Gastrocnemius medialis (tissue), 4 donors: ENCODE measurements around the gene RBBP9. TPM values are rescaled to one million over a fixed set of nuclear protein-coding genes. Genes with fewer than 3 reads are reported as not detected.
"Not testable (repeated sequence)": the region's sequence is repeated elsewhere in the genome, so short reads cannot be mapped to it uniquely, and the experiment has no call there.

ENCODE experiments used
- ATAC-seq, 2 donors: fragments of 150-250 bp; one replicate each; pipeline ENCODE4 v1.9.1; 2016
- DNase-seq, 2 donors: peaks; one replicate each; pipeline ENCODE4 v3.0.0-alpha.2; 2019
- H3K27ac ChIP-seq, 4 donors: fragments of 200-600 bp; sonication (generic); 1 replicate in 1 of 4; 2 replicates in 3 of 4; pipeline ENCODE4 v1.5.1; 2016 to 2018; ENCODE audit warnings: mild to moderate bottlenecking in 2 of 4, moderate library complexity in 1 of 4
- H3K27me3 ChIP-seq, 3 donors: fragments of 200-600 bp; sonication (generic) in 2 of 3; 1 replicate in 1 of 3; 2 replicates in 2 of 3; pipeline versions ENCODE4 v1.5.1 to v1.6.0; 2016 to 2019; ENCODE audit warnings: mild to moderate bottlenecking in 1 of 3, moderate library complexity in 1 of 3
- H3K36me3 ChIP-seq, 2 donors: fragments of 200-600 bp; sonication (generic) in 1 of 2; one replicate each; pipeline ENCODE4 v1.5.1; 2017 to 2018
- H3K4me1 ChIP-seq, 2 donors: fragments of 200-600 bp; sonication (generic) in 1 of 2; one replicate each; pipeline ENCODE4 v1.5.1; 2016 to 2017; ENCODE audit warnings: mild to moderate bottlenecking in 2 of 2
- H3K4me3 ChIP-seq, 4 donors: fragments of 200-600 bp; sonication (generic) in 3 of 4; 1 replicate in 1 of 4; 2 replicates in 3 of 4; pipeline ENCODE4 v1.5.1; 2016 to 2019; ENCODE audit warnings: mild to moderate bottlenecking in 2 of 4
- H3K9me3 ChIP-seq, 3 donors: fragments of 200-600 bp; sonication (generic) in 2 of 3; 1 replicate in 1 of 3; 2 replicates in 2 of 3; pipeline ENCODE4 v1.5.1; 2016 to 2019
- CTCF ChIP-seq, 5 experiments: fragments of 450-650 bp in 3 of 5; fragments of 200-600 bp in 2 of 5; sonication (generic) in 2 of 5; IDR thresholded peaks in 4 of 5; conservative IDR thresholded peaks in 1 of 5; 1 replicate in 4 of 5; 2 replicates in 1 of 5; pipeline ENCODE4 v1.5.1; 2016 to 2019; ENCODE audit warnings: antibody characterized with exemption in 5 of 5, mild to moderate bottlenecking in 3 of 5, moderate library complexity in 3 of 5
- POLR2A ChIP-seq, 2 donors: fragments of 450-650 bp; IDR thresholded peaks; one replicate each; pipeline ENCODE4 v1.6.1; 2017; ENCODE audit warnings: antibody characterized with exemption in 2 of 2, mild to moderate bottlenecking in 2 of 2, moderate library complexity in 2 of 2
- in situ Hi-C, 4 donors: fragments of 200-750 bp; cut with MboI; loops; one replicate each; pipeline versions ENCODE4 v1.15.0 to v1.8.0; 2017; ENCODE audit warnings: low sequenced_read_pairs in 4 of 4
- intact Hi-C: fragments of 100-400 bp; cut with DNase I; formaldehyde crosslinking; loops from one replicate; pipeline ENCODE4 v1.15.1; 2023; ENCODE audit warnings: low total_unique reads
- total RNA-seq, 4 donors: library from RNA; depleted of rRNA; stranded (reverse); fragments of >200 nt; gene quantifications; one replicate each; pipeline versions ENCODE4 v1.1.0 to v1.2.3, GENCODE V29; 2016

The RBBP9 gene
- total RNA-seq, 4 donors from 2014 or later = 3.0 to 17.5 (median 6.1) TPM

GRCh38 chr20:18511571-18511970 is 14.5 kb upstream of the RBBP9 start:
- no peaks in the 10 kb centered on the region for H3K9me3 ChIP-seq
- peaks cover 0 to 54% of the 10 kb centered on the region in 2 donors for H3K36me3 ChIP-seq
- TF ChIP-seq POLR2A (IDR thresholded peaks at IDR 0.05) (no peak), CTCF (IDR thresholded peaks at IDR 0.05 in 4 of 5, conservative IDR thresholded peaks at IDR 0.05 in 1 of 5) (no peak)
- no peaks in the 10 kb centered on the region for H3K27me3 ChIP-seq
- DNase-seq = no peak
- ATAC-seq = no peak
- H3K27ac ChIP-seq = no peak overlapping the region
- intact Hi-C loops = no loop called here
- H3K4me1 ChIP-seq = peaks cover 8 to 10% of the 10 kb centered on the region in 2 donors
- no peak overlapping the region for H3K4me3 ChIP-seq
- in situ Hi-C loops = loop anchor here in 1 of 4 donors (25.0 kb wide), 1 partner anchor 549 kb away; the partner anchor contains the start of genes MGME1 and SNX5

GRCh38 chr20:18507218-18508191 is 10.5 kb upstream of the RBBP9 start, which contains the start of gene SEC23B:
TSS of gene SEC23B (plus strand) at chr20:18507940. CDS start at chr20:18510836, 2,896 bp downstream.
- Histone ChIP-seq H3K4me3 (peak within 1 kb of the TSS; percentile 76 to 95 (median 86)), H3K27me3 (no peaks in the 10 kb centered on the region), H3K36me3 (peaks cover 0 to 27% of the 10 kb centered on the region in 2 donors), H3K4me1 (peaks cover 8 to 10% of the 10 kb centered on the region in 2 donors), H3K27ac (peak within 1 kb of the TSS; percentile 94 to 99 (median 96)), H3K9me3 (no peaks in the 10 kb centered on the region)
- intact Hi-C loops = loop anchor here (1.0 to 10.0 kb wide), 7 partner anchors 10 to 539 kb away; partner anchors contain the start of genes DTD1, DZANK1, MGME1 and POLR3F
- in situ Hi-C loops = loop anchor here in 1 of 4 donors (25.0 kb wide), 1 partner anchor 545 kb away; the partner anchor contains the start of genes MGME1 and SNX5
- TF ChIP-seq CTCF (IDR thresholded peaks at IDR 0.05 in 4 of 5, conservative IDR thresholded peaks at IDR 0.05 in 1 of 5) (no peak), POLR2A (IDR thresholded peaks at IDR 0.05) (peak; percentile 76 to 77)
- DNase-seq = peak; percentile 95 to 96
- peak; percentile 99 to 100 for ATAC-seq

- peaks cover 0 to 20% of the 10 kb centered on the region in 2 donors for H3K36me3 ChIP-seq
- H3K27me3 ChIP-seq = no peaks in the 10 kb centered on the region
- no peak for ATAC-seq
- H3K4me3 ChIP-seq = peak overlapping the region; percentile 76 to 95 (median 86)
- intact Hi-C loops = loop anchor here (1.0 to 10.0 kb wide), 7 partner anchors 9 to 538 kb away; partner anchors contain the start of genes DTD1, DZANK1, MGME1 and POLR3F
- peak overlapping the region; percentile 94 to 99 (median 96) for H3K27ac ChIP-seq
- peaks cover 8 to 10% of the 10 kb centered on the region in 2 donors for H3K4me1 ChIP-seq
- TF ChIP-seq POLR2A (IDR thresholded peaks at IDR 0.05) (no peak), CTCF (IDR thresholded peaks at IDR 0.05 in 4 of 5, conservative IDR thresholded peaks at IDR 0.05 in 1 of 5) (no peak)
- DNase-seq = no peak
- in situ Hi-C loops = loop anchor here in 1 of 4 donors (25.0 kb wide), 1 partner anchor 544 kb away; the partner anchor contains the start of genes MGME1 and SNX5
- no peaks in the 10 kb centered on the region for H3K9me3 ChIP-seq
Observed at GRCh38 chr20:18506744-18507143, 9.7 kb upstream of the RBBP9 start.

- Histone ChIP-seq H3K4me1 (peaks cover 8 to 10% of the 10 kb centered on the region in 2 donors), H3K27me3 (no peaks in the 10 kb centered on the region), H3K36me3 (peaks cover 0 to 2% of the 10 kb centered on the region in 2 donors), H3K9me3 (no peaks in the 10 kb centered on the region), H3K27ac (peak overlapping the region in 1 of 4 donors; percentile 56), H3K4me3 (peak overlapping the region in 1 of 4 donors; percentile 15)
- in situ Hi-C loops = loop anchor here in 1 of 4 donors (25.0 kb wide), 1 partner anchor 542 kb away; the partner anchor contains the start of genes MGME1 and SNX5
- TF ChIP-seq CTCF (IDR thresholded peaks at IDR 0.05 in 4 of 5, conservative IDR thresholded peaks at IDR 0.05 in 1 of 5) (no peak), POLR2A (IDR thresholded peaks at IDR 0.05) (no peak)
- no peak for ATAC-seq
- peak in 1 of 2 donors; percentile 19 for DNase-seq
- intact Hi-C loops = loop anchor here (10.0 kb wide), 1 partner anchor 290 kb away; no protein-coding TSS in a partner anchor
Observed at GRCh38 chr20:18504479-18505060, 7.5 kb upstream of the RBBP9 start.

- H3K27ac ChIP-seq, H3K36me3 ChIP-seq, H3K9me3 ChIP-seq, DNase-seq, H3K27me3 ChIP-seq, H3K4me1 ChIP-seq, H3K4me3 ChIP-seq, ATAC-seq: not testable (repeated sequence)
- in situ Hi-C loops = loop anchor here in 1 of 4 donors (25.0 kb wide), 1 partner anchor 539 kb away; the partner anchor contains the start of genes MGME1 and SNX5
- intact Hi-C loops = loop anchor here (10.0 kb wide), 1 partner anchor 293 kb away; no protein-coding TSS in a partner anchor
Observed at GRCh38 chr20:18501672-18502071, 4.6 kb upstream of the RBBP9 start.
